ENCODE measurements around the gene EYA2.
A peak's percentile ranks its signal among the peaks of the same experiment; 100 is the strongest.

The EYA2 gene

DNA sequence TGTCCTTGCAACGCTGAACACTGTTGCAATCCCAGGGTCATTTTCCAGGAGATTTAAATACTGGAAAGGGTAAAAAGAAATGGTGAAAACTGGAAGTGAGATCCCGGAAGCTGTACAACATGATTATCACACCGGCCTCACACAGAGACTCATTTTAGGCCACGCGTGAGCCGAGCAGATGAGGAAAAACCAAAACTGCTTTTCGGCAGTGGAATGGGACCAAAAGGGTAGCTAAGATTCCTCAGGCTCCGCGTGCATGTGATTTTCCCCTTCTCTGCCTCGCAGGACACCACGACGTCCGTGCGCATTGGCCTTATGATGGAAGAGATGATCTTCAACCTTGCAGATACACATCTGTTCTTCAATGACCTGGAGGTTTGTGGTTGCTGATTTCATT lies 248.1 kb downstream of the EYA2 start:
- Mint-ChIP-seq H3K4me1 (ENCODE audit: low read depth) (no peaks in the 10 kb centered on the region), H3K27me3 (ENCODE audit: low read depth) (peaks cover 10% of the 10 kb centered on the region), H3K36me3 (ENCODE audit: low read depth) (no peaks in the 10 kb centered on the region), H3K9me3 (peaks cover 4% of the 10 kb centered on the region), H3K27ac (no peak overlapping the region), H3K4me3 (no peak overlapping the region)
- DNase-seq (ENCODE audit: low spot score): no peak

DNA sequence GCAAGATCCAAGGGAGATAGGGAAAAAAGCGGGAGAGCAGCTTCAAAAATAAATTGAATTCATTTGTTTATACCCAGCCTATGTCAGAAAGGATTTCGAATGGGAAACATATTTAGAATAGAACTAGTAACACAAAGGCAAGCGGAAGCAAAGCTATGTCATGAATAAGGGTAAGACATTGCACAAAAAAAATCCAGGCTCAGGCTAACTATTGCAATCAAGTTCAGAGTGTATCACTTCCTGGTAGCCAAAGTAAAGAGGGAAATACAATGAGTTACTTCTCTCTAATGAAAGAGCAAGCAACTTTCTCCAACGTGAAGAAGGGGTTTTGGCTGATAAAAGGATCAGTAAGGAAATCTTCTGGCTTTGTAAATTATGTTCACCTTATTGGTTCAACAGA lies 249.0 kb downstream of the EYA2 start:
- no peak for DNase-seq (ENCODE audit: low spot score)
- peaks cover 4% of the 10 kb centered on the region for H3K9me3 Mint-ChIP-seq
- no peaks in the 10 kb centered on the region for H3K36me3 Mint-ChIP-seq (ENCODE audit: low read depth)
- no peaks in the 10 kb centered on the region for H3K4me1 Mint-ChIP-seq (ENCODE audit: low read depth)
- peaks cover 10% of the 10 kb centered on the region for H3K27me3 Mint-ChIP-seq (ENCODE audit: low read depth)
- H3K27ac Mint-ChIP-seq: no peak overlapping the region
- no peak overlapping the region for H3K4me3 Mint-ChIP-seq

GRCh38 chr20:47144463-47144862 lies 249.8 kb downstream of the EYA2 start:
- Mint-ChIP-seq H3K9me3 (peaks cover 4% of the 10 kb centered on the region), H3K27me3 (ENCODE audit: low read depth) (peaks cover 10% of the 10 kb centered on the region), H3K27ac (no peak overlapping the region), H3K4me1 (ENCODE audit: low read depth) (no peaks in the 10 kb centered on the region), H3K4me3 (no peak overlapping the region), H3K36me3 (ENCODE audit: low read depth) (no peaks in the 10 kb centered on the region)
- no peak for DNase-seq (ENCODE audit: low spot score)

DNA sequence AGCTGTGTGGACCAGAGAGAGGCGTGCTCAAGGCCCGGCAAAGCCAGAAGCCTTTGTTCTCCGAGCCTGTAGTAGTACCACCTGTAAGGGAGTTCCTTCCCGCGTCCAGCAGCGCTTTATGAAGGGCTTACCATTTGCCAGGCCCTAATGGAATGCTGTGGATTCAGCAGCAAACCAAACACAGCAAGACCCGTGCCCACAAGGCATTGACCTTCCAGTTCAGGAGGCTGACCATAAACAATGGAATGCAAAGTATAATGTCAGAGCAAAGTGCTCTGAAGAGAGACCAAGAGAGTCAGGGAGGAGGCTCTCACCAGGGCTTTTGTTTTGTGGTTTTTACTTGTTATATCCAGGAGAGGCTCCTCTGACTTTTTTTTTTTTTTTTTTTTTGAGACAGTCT lies 252.0 kb downstream of the EYA2 start:
- Mint-ChIP-seq H3K27ac (no peak overlapping the region), H3K4me1 (ENCODE audit: low read depth) (no peaks in the 10 kb centered on the region), H3K36me3 (ENCODE audit: low read depth) (no peaks in the 10 kb centered on the region), H3K27me3 (ENCODE audit: low read depth) (peaks cover 7% of the 10 kb centered on the region), H3K4me3 (no peak overlapping the region), H3K9me3 (peaks cover 3% of the 10 kb centered on the region)
- no peak for DNase-seq (ENCODE audit: low spot score)

GRCh38 chr20:47148059-47148458 lies 253.4 kb downstream of the EYA2 start:
- H3K9me3 Mint-ChIP-seq: no peaks in the 10 kb centered on the region
- no peak for DNase-seq (ENCODE audit: low spot score)
- H3K36me3 Mint-ChIP-seq (ENCODE audit: low read depth): no peaks in the 10 kb centered on the region
- H3K27me3 Mint-ChIP-seq (ENCODE audit: low read depth): peaks cover 5% of the 10 kb centered on the region
- no peak overlapping the region for H3K4me3 Mint-ChIP-seq
- H3K4me1 Mint-ChIP-seq (ENCODE audit: low read depth): no peaks in the 10 kb centered on the region
- H3K27ac Mint-ChIP-seq: no peak overlapping the region

GRCh38 chr20:47149939-47150338 lies 255.3 kb downstream of the EYA2 start:
- H3K27ac Mint-ChIP-seq: no peak overlapping the region
- H3K9me3 Mint-ChIP-seq: no peaks in the 10 kb centered on the region
- no peaks in the 10 kb centered on the region for H3K36me3 Mint-ChIP-seq (ENCODE audit: low read depth)
- no peak overlapping the region for H3K4me3 Mint-ChIP-seq
- peaks cover 5% of the 10 kb centered on the region for H3K27me3 Mint-ChIP-seq (ENCODE audit: low read depth)
- DNase-seq (ENCODE audit: low spot score): no peak
- no peaks in the 10 kb centered on the region for H3K4me1 Mint-ChIP-seq (ENCODE audit: low read depth)

GRCh38 chr20:47150403-47151152 lies 255.9 kb downstream of the EYA2 start:
- Mint-ChIP-seq H3K9me3 (no peaks in the 10 kb centered on the region), H3K4me3 (no peak overlapping the region), H3K27me3 (ENCODE audit: low read depth) (peaks cover 3% of the 10 kb centered on the region), H3K4me1 (ENCODE audit: low read depth) (no peaks in the 10 kb centered on the region), H3K36me3 (ENCODE audit: low read depth) (no peaks in the 10 kb centered on the region), H3K27ac (no peak overlapping the region)
- peak; percentile 6 for DNase-seq (ENCODE audit: low spot score)

- peaks cover 3% of the 10 kb centered on the region for H3K27me3 Mint-ChIP-seq (ENCODE audit: low read depth)
- no peak overlapping the region for H3K4me3 Mint-ChIP-seq
- H3K4me1 Mint-ChIP-seq (ENCODE audit: low read depth): no peaks in the 10 kb centered on the region
- no peak for DNase-seq (ENCODE audit: low spot score)
- H3K36me3 Mint-ChIP-seq (ENCODE audit: low read depth): no peaks in the 10 kb centered on the region
- no peak overlapping the region for H3K27ac Mint-ChIP-seq
- no peaks in the 10 kb centered on the region for H3K9me3 Mint-ChIP-seq
These were observed 257.4 kb downstream of the EYA2 start for GRCh38 chr20:47152068-47152467.

DNA sequence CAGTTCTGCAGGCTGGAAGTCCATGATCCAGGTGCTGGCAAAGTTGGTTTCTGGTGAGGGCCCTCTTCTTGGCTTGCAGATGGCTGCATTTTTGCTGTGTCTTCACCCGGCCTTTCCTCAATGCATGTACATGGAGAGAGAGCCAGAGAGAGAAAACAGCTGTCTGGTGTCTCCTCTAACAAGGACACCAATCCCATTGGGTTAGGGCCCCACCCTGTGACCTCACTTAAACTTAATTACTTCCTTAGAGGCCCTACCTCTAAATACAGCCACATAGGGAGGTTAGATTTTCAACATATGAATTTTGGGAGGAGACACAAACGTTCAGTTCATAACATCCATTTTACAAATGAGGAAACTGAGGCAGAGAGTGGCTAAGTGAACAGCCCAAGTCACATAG lies 259.4 kb downstream of the EYA2 start:
- no peak overlapping the region for H3K27ac Mint-ChIP-seq
- no peaks in the 10 kb centered on the region for H3K9me3 Mint-ChIP-seq
- H3K36me3 Mint-ChIP-seq (ENCODE audit: low read depth): no peaks in the 10 kb centered on the region
- DNase-seq (ENCODE audit: low spot score): no peak
- H3K4me3 Mint-ChIP-seq: no peak overlapping the region
- H3K4me1 Mint-ChIP-seq (ENCODE audit: low read depth): no peaks in the 10 kb centered on the region
- H3K27me3 Mint-ChIP-seq (ENCODE audit: low read depth): peaks cover 3% of the 10 kb centered on the region

DNA sequence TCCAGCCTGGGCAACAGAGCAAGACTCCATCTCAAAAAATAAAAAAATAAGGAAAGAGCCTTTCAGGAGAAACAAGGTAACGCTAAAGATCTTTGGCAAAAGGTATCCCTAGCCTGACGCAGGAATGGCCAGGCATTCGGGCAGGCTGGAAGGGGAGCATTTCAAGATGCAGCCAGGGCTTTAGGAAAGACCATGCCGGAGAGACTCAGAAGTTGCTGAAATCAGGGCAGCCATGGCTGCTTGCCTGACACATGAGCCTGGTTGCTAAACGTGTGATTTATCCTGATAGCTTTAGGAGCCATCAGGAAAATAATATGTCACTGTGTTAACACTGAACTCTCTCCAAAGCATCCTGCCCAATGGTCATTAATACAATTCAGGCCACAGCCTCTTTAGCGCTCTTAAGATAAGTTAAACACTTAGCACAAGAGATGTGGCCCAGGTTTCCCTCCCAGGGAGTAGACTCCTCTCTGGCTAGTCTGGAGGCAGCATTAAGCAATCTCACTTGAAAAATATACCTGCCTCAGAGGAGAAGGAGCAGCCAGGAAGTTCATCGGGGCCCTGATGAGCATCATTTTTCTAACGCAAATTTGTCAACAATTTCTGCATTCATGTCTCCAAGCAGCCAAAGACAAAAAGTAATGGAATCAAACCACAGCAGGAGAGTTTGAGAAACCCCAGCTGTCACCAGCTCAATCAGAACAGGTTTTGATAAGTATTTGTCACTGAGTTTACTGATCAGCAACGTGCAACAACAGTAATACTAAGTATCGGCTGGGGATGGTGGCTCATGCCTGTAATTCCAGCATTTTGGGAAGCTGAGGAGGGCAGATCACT lies 261.9 kb downstream of the EYA2 start:
- H3K27ac Mint-ChIP-seq: no peak overlapping the region
- no peak overlapping the region for H3K4me3 Mint-ChIP-seq
- H3K27me3 Mint-ChIP-seq (ENCODE audit: low read depth): peaks cover under 1% of the 10 kb centered on the region
- no peaks in the 10 kb centered on the region for H3K9me3 Mint-ChIP-seq
- H3K36me3 Mint-ChIP-seq (ENCODE audit: low read depth): no peaks in the 10 kb centered on the region
- no peak for DNase-seq (ENCODE audit: low spot score)
- H3K4me1 Mint-ChIP-seq (ENCODE audit: low read depth): no peaks in the 10 kb centered on the region

- H3K9me3 Mint-ChIP-seq: no peaks in the 10 kb centered on the region
These were observed 264.5 kb downstream of the EYA2 start for GRCh38 chr20:47159166-47159565.

DNA sequence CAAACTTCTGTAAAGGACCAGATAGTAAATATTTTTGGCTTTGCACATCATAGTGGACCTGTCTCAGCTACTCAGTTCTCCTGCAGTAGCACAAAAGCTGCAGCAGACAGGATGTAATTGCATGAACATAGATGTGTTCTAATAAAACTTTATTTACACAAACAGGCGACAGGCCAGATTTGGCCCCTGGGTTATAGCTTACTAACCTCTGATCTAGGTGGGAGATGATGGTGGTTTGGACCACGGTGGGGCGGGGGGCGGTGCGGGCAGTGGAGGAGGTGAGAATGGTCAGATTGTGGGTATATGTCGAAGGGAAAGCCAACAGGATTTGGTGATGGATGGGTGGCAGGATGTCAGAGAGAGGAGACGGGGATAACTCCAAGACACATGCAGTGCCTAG lies 265.6 kb downstream of the EYA2 start:
- Mint-ChIP-seq H3K36me3 (ENCODE audit: low read depth) (no peaks in the 10 kb centered on the region), H3K9me3 (no peaks in the 10 kb centered on the region), H3K4me3 (no peak overlapping the region), H3K27ac (no peak overlapping the region), H3K4me1 (ENCODE audit: low read depth) (no peaks in the 10 kb centered on the region), H3K27me3 (ENCODE audit: low read depth) (no peaks in the 10 kb centered on the region)
- no peak for DNase-seq (ENCODE audit: low spot score)

More at GRCh38 chr20:47159166-47159565, 264.5 kb downstream of the EYA2 start:
- DNase-seq (ENCODE audit: low spot score): no peak
- Mint-ChIP-seq H3K4me1 (ENCODE audit: low read depth) (no peaks in the 10 kb centered on the region), H3K36me3 (ENCODE audit: low read depth) (no peaks in the 10 kb centered on the region), H3K4me3 (no peak overlapping the region), H3K27me3 (ENCODE audit: low read depth) (no peaks in the 10 kb centered on the region), H3K27ac (no peak overlapping the region)

GRCh38 chr20:47160992-47161391 lies 266.3 kb downstream of the EYA2 start:
- no peaks in the 10 kb centered on the region for H3K4me1 Mint-ChIP-seq (ENCODE audit: low read depth)
- H3K27ac Mint-ChIP-seq: no peak overlapping the region
- no peaks in the 10 kb centered on the region for H3K36me3 Mint-ChIP-seq (ENCODE audit: low read depth)
- H3K9me3 Mint-ChIP-seq: no peaks in the 10 kb centered on the region
- H3K4me3 Mint-ChIP-seq: no peak overlapping the region
- DNase-seq (ENCODE audit: low spot score): no peak
- no peaks in the 10 kb centered on the region for H3K27me3 Mint-ChIP-seq (ENCODE audit: low read depth)

GRCh38 chr20:47161411-47161810 lies 266.8 kb downstream of the EYA2 start:
- Mint-ChIP-seq H3K4me1 (ENCODE audit: low read depth) (no peaks in the 10 kb centered on the region), H3K9me3 (no peaks in the 10 kb centered on the region), H3K27ac (no peak overlapping the region), H3K36me3 (ENCODE audit: low read depth) (no peaks in the 10 kb centered on the region), H3K27me3 (ENCODE audit: low read depth) (no peaks in the 10 kb centered on the region), H3K4me3 (no peak overlapping the region)
- no peak for DNase-seq (ENCODE audit: low spot score)

Measured in T-helper 2 cell treated with Interferon-gamma antibody and Interleukin-4, amounts not matched to agents 5 μg/mL and 100 μg/mL, for 36 hours (primary cell).